Head of caudate nucleus (tissue), 42 donors: Measurements from ENCODE around the gene HOXC10.

Experiments
- DNase-seq, 42 donors: peaks; one replicate each; pipeline versions ENCODE4 v3.0.0 to v3.0.0-alpha.2; 2020 to 2021; ENCODE audit warnings: mixed read lengths in 7 of 42
- intact Hi-C: fragments of 100-400 bp; cut with DNase I; formaldehyde crosslinking; loops from one replicate; pipeline ENCODE4 v1.15.0; 2022

HOXC10 gene

DNA sequence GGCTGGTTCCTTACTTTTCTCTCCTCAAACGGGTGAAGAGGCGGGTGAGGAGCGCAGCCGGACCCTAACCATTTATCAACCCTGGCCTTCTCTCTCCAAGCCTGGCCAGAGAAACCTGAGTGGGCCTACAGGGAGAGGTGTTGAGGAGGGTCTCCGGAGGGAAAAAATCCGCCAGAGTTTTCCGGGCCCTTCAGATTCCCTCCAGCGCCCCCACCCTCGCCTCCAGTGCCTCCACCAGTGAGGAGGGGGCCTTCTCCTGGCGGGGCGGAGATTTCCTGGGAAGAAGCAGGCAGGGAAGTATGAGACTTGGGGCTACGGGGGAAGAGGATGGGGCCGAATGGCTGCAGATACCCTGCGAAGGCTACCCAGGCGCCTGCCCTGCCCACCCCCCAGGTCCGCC, 46.5 kb downstream of the HOXC10 start:
- intact Hi-C loops = no loop called here
- no peak for DNase-seq

DNA sequence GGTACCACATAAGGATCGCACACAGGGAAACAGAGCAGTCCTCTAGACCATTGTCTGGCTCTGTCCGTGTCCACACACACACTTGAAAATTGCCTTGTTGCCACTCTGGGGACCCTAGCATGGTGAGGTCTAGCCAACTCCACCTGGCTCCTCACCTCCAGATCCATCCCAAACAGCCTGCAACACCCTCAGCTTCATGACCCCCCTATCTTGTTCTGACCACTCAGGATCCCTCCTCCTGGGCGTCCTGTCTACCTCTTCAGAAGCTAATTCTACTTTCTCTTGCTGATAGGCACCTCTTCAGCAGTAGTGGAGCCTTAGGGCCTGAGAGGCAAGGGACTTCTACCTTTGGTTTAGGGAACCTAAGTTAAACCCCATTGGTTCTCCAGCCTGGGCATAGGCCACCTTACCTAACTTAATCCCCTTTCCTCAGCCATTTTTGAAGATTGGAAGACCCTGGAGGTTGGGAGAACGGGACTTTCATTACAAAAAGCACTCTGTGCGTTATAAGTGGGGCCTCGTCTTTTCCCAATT, 47.2 kb downstream of the HOXC10 start:
- no peak for DNase-seq
- intact Hi-C loops = no loop called here

DNA sequence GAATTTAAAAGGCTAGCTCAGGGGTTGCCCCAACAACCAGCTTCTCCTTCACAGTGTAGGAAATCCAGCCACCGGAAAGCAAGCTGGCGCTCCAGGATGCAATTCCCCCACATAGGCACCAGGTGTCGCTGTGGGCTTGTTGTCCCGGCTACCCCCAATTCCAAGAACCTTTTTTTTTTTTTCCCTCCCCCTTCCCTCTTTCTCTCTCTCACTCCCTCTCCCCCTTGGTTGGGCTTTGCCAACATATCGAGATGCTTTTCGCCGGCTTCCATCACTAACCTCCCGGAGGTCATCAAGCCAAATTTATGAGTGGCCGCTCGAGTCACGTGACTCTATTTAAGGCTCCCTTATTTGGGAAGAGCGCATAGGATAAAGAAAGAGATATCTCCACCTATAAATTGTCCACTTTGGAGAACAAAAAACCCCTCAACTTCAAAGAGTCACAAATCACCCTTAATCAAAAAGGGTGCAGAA, 47.7 kb downstream of the HOXC10 start, which contains the start of gene HOXC5:
Gene HOXC5 (plus strand): TSS at position 424 of the 474 bp plus-strand sequence. CDS start 73 bp downstream, outside the sequence.
- peak in 38 of 42 donors; percentile 8 to 77 (median 48) for DNase-seq
- intact Hi-C loops = no loop called here

DNA sequence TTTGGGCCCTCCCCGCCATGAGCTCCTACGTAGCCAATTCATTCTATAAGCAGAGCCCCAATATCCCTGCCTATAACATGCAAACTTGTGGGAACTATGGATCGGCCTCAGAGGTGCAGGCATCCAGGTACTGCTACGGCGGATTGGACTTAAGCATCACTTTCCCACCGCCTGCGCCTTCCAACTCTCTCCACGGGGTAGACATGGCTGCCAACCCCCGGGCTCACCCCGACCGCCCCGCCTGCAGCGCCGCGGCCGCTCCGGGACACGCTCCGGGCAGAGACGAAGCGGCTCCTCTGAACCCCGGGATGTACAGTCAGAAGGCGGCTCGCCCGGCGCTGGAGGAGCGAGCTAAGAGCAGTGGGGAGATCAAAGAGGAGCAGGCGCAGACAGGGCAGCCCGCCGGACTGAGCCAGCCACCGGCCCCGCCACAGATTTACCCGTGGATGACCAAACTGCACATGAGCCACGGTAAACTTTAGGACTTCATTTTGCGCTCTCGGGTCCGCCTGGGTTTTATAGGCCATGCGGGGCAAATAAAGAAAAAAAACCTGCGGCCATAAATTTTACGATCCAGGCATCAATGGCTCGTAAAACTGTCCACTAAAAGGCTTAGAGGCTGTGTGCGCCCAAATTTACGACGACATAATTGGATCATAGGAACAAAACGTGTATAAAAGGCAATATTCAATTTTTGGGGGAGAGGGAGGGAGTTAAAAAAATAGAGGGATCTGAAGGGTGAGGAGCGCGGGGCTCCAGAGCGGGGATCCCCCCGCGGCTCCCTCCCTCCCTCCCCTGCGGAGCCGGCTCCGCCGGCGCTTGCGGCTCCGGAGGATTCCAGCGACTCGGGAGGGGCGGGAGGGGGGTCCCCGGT, 48.4 kb downstream of the HOXC10 start:
- DNase-seq = no peak
- intact Hi-C loops = no loop called here

DNA sequence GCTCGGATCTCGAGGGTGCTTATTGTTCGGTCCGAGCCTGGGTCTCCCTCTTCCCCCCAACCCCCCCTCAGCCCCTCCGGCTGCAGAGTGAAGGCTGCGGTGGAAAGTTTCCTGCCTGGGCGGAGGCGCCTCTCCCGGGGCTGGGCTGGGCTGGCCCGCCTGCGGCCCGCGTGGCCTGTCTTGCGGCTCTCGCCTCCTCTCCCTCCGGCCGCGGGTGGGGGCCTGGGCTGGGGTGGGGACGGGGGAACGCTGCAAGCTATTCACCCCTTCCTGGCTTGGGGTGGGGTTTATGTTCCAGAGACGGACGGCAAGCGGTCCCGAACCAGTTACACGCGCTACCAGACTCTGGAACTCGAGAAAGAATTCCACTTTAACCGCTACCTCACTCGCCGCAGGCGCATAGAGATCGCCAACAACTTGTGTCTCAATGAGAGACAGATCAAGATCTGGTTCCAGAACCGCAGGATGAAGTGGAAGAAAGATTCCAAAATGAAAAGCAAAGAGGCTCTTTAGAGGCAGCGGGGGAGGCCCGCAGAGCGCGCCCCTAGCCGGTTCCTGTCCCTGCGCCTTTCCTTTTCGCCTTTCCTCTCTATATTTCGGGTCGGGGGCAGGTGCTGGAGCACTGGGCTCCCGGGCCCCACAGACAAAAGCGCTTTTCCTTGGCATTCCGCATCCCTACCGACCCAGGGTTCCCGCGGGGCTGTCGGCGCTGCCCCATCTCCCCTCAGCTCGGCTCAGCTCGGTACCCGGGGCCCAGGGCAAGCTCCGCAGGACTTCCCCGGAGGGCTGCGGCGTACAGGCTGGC, 49.2 kb downstream of the HOXC10 start:
- intact Hi-C loops = no loop called here
- no peak for DNase-seq

DNA sequence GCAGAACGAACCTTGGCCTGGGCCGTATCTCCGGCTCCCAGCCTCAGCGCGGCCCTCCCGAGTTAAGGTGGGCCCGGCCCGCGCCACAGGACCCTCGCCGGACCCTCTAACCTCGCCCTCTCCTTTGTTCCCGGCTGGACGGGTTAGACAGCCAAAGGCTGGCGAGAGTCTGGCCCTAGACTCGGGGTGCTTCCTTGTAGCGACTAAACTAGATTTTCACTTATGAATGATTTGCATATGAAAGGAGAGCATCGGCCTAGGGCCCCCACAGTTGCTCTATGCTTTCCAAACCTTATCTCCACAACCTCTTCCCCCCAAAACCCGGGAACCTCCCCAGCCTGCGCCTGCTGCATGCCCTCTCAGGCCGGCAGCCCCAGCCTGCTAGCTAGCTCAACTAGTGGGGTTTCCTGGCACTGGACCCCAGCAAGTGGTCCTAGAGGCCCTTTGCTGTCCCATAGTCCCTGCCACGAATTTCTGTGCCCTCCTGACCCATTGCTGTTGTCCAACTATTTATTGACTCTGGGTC, 49.9 kb downstream of the HOXC10 start:
- no peak for DNase-seq
- intact Hi-C loops = no loop called here

DNA sequence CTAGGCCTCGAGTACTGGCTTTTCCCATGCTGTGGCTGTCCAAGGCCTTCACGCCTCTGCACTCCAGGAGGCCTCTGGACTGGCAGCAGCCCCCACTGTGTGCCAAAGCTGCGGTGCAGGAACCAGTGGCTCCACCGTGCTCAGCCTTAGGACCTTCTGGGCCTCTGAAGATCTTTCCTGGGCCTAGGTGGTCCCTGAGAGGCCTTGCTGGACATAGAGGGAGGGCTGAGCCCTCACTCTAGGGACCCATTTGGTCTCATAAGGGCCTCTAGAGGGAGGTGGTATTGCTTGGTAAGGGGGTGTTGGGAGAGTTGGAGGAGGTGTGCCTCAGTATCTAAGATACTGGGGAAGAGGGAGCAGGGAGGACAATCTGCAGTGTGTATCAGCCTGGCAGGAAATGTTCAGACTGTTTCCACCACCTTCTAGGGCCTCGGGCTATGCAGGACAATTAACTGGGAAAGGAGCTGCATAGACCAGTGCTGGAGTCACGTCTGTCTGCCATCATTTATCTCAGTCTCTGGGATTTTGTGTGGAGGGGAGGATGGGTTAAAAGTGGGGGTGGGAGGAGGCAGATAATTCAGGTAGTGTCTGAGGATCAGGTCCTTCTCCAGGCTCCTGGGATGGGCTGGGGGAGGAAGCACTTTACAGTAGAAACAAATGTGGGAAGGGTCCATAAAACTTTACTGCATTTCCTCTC, 50.8 kb downstream of the HOXC10 start:
- DNase-seq = no peak
- intact Hi-C loops = no loop called here

DNA sequence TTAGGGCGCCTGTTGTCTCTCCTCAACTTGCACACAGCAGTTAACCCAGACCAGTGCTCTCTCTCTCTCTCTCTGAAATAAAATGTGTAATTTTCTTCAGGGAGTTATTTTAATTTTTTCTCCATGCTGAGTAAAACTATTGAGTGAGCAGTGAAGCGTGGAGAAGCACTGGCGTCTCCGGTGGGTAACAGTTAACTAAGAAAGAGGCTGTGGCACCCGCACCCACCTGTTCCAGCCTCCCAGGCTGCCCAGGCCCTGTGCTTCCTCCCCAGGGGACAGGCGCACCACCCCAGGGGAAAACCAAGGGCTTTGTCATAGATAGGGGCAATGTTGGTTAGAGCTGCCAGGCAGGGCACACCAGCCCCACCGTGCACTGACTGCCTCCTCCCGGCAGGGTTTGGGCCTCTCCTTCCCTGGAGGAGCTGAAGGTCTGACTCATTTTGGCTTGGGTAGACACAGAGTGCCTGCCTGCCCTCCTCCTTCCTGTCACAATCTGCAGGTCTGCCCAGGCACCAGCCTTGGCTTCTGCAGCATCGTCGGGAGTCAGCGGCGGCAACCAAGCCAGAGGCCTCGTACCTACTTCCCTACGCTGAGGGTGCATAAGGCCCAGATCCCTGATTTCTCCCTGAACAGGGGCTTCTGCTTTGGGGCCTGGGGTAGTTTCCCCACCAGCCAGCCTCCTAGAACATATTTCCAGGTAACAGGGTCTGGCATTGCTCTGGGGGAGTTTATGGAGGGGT, 51.8 kb downstream of the HOXC10 start:
- no peak for DNase-seq
- intact Hi-C loops = no loop called here

DNA sequence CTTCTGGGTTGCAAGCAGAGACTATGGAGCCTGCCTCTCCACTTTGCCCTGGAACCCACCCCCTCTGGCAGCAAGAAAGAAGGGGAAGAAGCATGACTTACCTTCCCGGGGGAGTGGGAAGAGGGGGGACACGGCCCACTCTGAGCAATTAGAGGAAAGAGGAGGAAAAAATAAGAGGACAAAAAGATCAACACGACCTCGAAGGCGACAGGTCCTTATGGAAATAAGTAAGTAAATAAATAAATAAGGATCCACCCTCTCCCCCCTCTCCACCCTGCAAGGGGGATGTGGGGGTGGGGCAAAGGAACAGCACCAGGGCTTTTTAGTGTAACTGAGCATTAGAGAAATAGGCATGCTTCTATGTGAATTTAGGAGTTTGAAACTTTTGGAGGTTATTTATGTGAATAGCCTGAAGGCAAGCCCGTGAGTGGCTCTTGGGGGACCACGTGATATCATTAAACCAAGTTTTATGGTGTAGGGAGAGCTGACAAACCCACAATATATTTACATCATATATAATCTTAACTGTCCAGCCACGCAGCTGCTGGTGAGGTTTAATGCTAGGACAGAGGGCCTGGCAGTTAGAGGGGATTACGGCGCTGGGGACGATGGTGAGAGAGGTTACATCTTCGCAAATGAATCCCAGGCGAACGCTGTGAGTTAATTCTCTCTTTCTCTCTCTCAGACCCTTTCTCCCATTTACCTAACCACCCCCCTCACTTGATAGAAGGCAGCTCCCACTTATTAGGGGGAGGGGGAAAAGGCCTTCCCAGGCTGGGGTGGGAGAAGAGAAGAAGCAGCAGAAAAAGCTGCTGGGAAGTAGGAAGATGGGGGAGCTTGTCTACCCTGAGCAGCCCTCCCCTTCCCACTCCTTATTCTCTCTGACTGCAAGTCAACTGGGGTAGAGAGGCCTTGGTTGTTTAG, 52.7 kb downstream of the HOXC10 start:
- no peak for DNase-seq
- intact Hi-C loops = no loop called here

DNA sequence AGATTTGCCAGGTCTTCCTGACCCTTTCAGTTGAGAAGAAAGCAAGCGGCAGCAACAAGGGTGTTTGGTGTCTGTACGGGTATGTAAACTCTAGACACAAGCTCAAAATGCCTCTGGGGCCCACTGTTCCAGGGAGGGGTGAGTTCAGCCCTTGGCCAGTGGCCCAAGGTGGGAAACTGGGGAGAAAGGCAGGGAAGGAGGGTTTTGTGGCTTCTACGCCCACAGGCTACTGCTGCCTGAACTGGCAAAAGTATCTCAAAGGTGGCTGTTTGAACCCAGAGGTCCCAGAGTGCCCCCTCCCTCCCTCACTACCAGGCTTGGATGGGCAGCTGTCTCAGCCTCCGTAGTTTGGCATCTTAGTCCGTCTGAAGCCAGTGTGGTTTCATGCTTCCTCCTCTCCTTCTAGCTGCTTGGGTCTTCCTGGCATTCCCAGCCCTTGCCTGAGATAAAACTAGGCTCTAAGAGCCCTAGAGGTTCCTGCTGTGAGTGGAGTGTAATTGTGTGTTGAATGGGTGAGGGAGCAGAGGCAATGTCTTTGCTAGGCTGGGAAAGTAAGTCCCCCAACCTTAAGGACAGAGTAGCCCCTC, 53.4 kb downstream of the HOXC10 start:
- DNase-seq = no peak
- intact Hi-C loops = no loop called here

DNA sequence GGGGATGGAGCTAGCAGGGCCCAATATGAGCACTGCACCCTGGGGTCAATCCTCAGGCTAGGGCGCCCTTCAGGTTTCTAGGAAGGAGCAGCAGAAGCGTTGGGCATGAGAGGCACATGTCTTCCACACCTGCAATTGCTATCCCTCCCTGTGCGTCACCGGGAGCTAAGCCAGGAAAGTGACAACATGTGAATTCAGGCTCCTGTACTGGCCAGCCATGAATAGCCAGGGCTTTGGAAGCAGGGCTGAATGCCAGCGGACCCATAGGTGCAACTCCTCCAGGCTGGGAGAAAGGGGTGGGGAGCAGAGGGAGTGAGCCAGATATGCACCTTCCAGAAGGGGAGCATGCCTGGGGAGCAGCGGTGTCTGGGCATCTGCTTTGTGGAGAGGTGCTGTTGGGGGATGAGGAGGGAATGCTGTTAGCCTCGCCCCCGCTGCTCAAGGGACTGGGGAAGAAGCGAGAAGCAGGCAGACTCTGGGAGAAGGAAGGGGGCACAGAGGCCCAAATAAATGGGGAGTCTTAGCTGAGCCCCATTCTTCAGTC, 54.0 kb downstream of the HOXC10 start:
- no peak for DNase-seq
- intact Hi-C loops = no loop called here

DNA sequence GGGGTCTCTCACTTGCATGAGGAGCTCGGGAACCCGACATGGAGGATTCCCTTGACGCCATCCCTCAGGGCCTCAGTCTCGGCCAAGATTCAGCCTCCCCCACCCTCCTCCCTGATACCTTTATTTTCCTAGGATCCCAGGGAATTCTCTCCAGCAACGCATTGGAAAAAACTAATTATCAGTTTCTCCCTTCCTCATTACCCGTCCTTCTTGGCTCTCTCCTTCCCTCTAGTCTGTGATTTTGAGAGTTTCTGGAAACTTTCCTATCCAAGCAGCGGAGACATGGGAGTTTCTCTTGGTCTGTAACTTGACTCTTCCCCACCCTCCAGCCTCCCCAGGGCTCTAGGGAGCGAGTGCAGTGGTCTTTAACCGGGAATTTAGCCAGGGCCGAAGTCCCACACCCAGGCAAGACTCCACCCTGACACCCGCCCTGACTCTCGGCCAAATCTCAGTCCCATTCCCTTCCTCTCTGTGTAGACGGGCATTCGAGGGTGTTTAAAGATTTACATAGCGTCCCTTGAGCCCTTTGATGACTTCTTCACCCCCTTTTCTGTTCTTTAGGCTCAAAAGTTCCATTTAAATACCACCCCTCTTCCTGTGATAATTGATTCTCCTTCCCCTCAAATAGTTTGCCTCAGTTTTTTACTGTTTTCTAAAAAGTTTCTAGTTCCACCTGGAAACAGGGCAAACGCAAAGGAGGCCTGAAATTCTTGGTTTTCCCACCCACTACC, 54.6 kb downstream of the HOXC10 start:
- intact Hi-C loops = no loop called here
- no peak for DNase-seq
